Pons (tissue), 1 donor: ENCODE data around the gene C1GALT1.
"Not testable (repeated sequence)": the region's sequence is repeated elsewhere in the genome, so short reads cannot be mapped to it uniquely, and the experiment has no call there.

Source experiments
- DNase-seq: peaks from one replicate; pipeline ENCODE4 v3.0.0-alpha.2; 2016; ENCODE audit warnings: low spot score

The C1GALT1 gene

GRCh38 chr7:7182156-7183060, at the start of gene C1GALT1:
Gene C1GALT1, plus strand, starts transcription at chr7:7182544. Its CDS starts 51,776 bp downstream, at chr7:7234320.
- peak; percentile 98 for DNase-seq

DNA sequence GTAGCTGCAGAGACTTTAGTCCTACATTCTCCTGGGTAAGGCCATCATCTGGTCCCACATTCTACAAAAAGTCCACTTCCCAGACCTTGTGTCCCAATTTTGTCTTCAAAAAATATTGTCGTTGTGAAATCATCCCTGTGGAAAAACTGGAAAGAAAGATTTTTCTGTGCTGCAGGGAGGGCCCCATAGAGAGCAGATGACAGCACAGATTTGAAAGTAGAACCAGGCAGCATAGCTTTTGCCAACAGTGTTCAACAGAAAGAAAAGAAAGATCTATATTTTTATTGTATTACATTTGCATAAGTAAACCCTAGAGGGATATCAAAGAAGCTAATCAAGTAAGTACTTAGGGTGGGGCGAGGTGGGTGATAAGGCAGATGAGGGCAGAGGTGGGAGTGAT, 48.3 kb upstream of the C1GALT1 start:
- no peak for DNase-seq

- DNase-seq: no peak
These were observed 47.3 kb upstream of the C1GALT1 start for GRCh38 chr7:7135074-7135473.

GRCh38 chr7:7135924-7136323, 46.4 kb upstream of the C1GALT1 start:
- DNase-seq: not testable (repeated sequence)

GRCh38 chr7:7136466-7137381, 45.6 kb upstream of the C1GALT1 start:
- no peak for DNase-seq

- DNase-seq: no peak
These were observed 43.4 kb upstream of the C1GALT1 start for GRCh38 chr7:7138897-7139296.

DNA sequence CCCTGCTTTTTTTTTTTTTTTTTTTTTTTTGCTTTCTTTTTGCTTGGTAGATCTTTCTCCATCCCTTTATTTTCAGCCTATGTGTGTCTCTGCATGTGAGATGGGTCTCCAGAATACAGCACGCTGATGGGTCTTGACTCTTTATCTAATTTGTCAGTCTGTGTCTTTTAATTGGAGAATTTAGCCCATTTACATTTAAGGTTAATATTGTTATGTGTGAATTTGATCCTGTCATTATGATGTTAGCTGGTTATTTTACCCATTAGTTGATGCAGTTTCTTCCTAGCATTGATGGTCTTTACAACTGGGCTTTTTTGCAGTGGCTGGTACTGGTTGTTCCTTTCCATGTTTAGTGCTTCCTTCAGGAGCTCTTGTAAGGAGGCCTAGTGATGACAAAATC, 38.9 kb upstream of the C1GALT1 start:
- not testable (repeated sequence) for DNase-seq

GRCh38 chr7:7145151-7145550, 37.2 kb upstream of the C1GALT1 start:
- DNase-seq: not testable (repeated sequence)

DNA sequence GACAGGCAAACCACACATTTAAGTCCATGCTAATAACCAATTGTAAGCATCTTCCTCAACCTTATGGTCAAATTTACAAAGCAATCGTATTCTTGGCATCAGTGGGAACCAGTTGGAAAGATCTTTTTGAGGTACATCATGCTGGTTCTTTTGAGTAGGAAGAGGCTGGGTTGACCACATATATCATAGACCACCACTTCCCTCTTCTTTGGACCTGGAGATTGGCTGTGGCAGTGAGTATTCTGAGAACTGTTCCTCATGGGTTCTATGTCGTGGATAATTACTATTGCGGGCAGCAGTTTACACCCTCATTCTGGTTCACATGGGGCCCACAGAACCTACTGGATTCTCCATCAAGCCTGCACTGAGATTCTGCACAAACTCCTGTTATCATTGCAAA, 35.5 kb upstream of the C1GALT1 start:
- no peak for DNase-seq

- no peak for DNase-seq
These were observed 33.4 kb upstream of the C1GALT1 start for GRCh38 chr7:7148798-7149481.

DNA sequence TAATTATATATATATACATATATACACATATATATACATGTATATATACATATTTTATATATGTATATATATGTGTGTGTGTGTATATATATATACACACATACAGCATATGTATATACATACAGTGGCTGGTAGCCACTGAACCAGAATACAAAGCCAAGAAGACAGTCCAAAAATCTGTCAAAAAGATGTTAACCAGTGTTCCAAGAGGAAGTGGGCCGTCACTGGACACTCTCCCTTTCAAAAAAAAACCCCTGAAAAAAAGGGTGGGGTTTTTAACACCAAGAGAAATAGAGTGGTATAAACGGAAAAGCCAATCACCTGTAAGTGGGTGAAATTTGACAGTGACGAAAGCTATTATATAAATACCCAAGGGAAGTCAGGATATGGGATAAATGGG, 31.1 kb upstream of the C1GALT1 start:
- DNase-seq: no peak

DNA sequence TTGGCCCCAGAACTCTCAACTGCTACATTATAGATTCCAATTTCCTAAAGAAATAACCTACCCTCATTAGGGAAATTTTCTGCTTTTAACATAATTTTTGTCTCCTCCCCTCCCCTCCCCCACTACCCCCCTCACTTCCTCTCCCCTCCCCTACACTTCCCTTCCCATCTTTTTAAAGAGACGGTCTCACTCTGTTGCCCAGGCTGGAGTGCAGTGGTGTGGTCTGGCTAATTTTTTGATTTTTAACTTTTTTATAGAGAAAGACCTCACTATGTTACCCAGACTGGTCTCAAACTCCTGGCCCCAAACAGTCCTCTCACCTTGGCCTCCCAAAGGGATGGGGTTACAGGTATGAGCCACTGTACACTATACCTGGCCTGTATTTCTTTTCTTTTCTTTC, 30.5 kb upstream of the C1GALT1 start:
- no peak for DNase-seq

GRCh38 chr7:7152315-7152714, 30.0 kb upstream of the C1GALT1 start:
- no peak for DNase-seq

DNA sequence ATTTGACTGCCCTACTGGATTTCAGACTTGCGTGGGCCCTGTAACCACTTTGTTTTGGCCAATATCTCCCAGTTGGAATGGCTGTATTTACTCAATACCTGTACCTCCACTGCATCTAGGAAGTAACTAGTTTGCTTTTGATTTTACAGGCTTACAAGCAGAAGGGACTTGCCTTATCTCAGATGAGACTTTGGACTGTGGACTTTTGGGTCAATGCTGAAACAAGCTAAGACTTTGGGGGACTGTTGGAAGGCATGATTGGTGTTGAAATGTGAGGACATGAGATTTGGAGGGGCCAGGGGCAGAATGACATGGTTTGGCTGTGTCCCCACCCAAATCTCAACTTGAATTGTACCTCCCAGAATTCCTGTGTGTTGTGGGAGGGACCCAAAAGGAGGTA, 28.0 kb upstream of the C1GALT1 start:
- not testable (repeated sequence) for DNase-seq

- DNase-seq: no peak
These were observed 25.7 kb upstream of the C1GALT1 start for GRCh38 chr7:7156663-7157062.

DNA sequence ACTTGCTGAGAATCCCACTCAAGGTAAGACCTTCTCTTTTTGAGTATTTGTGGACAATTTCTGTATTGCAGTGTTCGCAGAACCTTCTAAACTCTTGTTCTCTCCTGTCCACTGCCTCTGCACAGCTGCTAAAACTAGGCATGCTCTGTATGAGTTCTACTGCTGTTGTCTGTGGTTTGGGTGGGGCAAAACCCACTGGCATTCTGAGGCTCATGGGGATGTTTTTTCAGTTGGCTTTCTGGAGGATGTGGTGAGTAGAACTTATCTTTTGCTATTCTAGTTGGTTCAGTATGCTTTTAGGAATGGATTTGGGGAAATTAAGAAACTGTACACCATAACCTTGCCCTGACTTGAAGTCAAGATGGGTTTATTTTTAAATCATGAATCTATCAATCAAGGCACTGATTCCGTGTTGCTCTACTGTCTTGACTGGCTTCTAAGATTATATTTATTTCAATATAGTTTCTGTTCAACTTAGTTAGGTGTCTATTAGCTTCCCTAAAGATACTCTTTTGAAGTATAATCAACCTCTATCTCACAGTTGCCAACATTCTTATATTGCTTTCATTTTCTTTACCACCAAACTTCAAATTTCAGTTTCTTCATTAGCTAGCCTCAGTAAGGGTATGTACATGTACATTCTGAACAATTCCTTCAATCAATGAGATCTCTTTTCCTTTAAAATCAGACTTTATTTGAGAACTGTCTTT, 25.0 kb upstream of the C1GALT1 start:
- DNase-seq: peak; percentile 56

GRCh38 chr7:7157887-7158271, 24.5 kb upstream of the C1GALT1 start:
- no peak for DNase-seq

- DNase-seq: peak; percentile 34
These were observed 23.2 kb upstream of the C1GALT1 start for GRCh38 chr7:7159063-7159658.

DNA sequence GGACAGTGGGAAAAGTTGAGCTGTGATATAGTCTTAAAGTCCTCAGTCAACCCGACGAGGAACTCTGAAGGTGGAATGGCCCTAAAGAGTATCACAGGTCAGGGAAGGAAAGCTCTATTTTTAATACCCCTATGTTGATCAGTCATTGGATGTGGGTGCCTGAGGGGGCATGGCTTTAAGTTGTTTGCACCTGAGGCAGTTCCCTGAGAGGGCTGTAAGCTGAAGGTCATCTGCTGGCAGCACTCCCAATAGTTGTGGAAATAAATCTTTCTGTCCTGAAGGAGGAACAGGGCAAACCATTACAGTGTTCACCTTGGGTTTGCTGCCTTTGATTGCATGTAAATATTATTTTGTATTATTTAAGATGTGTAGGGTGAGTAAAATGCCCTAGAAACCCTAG, 17.8 kb upstream of the C1GALT1 start:
- no peak for DNase-seq

GRCh38 chr7:7165372-7165771, 17.0 kb upstream of the C1GALT1 start:
- DNase-seq: no peak

DNA sequence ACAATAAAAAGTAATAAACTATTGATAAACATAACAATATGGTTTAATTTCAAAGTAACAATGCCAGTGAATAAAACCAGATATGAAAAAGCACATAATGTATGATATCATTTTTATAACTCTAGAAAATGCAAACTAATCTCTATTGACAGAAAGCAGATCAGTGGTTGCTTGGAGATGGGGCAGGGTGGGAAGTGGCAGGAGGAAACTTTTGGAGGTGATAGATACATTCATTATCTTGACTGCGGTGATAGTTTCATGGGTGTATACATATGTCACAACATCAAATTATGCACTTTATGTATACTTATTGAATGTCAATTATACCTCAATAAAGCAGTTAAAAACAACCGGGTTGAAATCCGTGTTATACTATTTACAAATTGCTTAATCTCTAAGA, 16.0 kb upstream of the C1GALT1 start:
- DNase-seq: no peak
